ENCODE results near the gene SERBP1.
"Not testable (repeated sequence)": the region's sequence is repeated elsewhere in the genome, so short reads cannot be mapped to it uniquely, and the experiment has no call there.

The SERBP1 gene

DNA sequence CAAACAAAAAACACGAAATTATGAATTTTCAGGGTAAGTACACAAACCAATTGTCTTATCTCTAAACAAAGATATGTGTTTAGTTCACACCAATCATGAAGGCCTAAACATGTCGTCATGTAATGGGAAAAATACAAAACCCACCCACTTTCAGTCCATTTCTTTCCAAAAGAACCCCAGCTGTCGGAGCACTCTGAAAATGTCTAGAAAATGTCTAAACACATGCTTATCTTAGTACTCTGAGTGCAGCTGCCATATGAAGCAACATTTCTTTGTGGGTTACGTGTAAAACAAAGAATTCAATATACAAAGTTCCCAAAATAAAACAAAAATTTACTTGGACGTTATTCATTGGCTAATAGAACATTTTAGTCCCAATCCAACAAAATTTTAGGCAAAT, 22.7 kb downstream of the SERBP1 start:
- Mint-ChIP-seq H3K4me3 (no peak overlapping the region), H3K4me1 (no peaks in the 10 kb centered on the region), H3K27ac (no peak overlapping the region), H3K27me3 (no peaks in the 10 kb centered on the region), H3K36me3 (peaks cover 6% of the 10 kb centered on the region), H3K9me3 (no peaks in the 10 kb centered on the region)
- no peak for DNase-seq (ENCODE audit: low spot score in 2 of 2)
- ATAC-seq (ENCODE audit: low read depth), result no peak

DNA sequence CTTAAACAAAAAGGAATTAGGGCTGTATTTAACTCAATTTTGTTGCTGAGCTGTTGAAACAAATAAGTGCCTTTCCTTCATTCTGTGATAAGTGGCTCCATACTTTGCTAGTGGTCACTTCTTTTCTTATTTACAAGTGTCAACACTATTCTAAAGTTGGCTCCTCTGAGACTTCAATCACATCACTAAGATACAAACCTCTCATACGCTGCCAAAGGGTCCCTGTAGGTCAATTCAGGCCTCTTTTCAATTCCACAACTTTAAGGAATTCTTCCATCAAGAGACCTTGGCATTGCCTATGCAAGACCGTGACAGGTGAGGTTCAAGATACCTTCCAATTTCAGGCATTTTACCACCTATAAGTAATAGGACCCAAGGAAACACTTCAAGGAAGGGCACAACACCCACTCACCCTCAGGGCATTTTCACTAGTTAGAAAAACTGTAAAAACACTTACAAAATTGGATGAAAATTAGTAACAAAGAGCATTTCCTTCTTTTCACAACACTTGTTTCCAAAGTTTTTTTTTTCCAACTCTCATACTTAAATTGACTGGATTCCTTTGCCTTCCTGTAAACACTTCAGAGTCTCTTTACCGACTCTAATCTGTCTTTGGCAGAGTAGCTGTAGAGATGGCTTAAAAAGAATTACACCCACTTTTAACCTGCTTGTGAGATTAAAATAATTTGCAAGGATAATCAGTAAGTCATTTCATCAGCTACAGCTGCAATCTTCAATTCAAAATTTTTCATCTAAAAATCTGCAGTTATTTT, 24.5 kb downstream of the SERBP1 start:
- DNase-seq (ENCODE audit: low spot score in 2 of 2), result no peak
- peak overlapping the region; percentile 53 for H3K27ac Mint-ChIP-seq
- no peaks in the 10 kb centered on the region for H3K27me3 Mint-ChIP-seq
- H3K9me3 Mint-ChIP-seq, result no peaks in the 10 kb centered on the region
- no peak overlapping the region for H3K4me3 Mint-ChIP-seq
- H3K4me1 Mint-ChIP-seq, result no peaks in the 10 kb centered on the region
- peaks cover 6% of the 10 kb centered on the region for H3K36me3 Mint-ChIP-seq
- ATAC-seq (ENCODE audit: low read depth), result no peak

DNA sequence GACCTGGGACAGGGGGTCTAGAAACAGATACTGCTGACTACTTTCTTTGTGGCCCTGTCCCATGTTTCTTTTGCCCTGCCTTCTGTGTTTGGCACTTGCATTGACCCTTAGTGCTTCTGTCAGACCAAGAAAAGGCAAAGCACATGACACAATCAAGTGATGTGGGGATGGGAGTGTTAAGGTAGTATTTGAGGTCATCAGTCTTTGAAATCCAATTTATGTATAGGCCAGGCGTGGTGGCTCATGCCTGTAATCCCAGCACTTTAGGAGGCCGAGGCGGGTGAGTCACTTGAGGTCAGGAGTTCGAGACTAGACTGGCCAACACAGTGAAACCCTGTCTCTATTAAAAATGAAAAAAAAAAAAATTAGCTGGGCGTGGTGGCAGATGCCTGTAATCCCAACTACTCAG, 26.0 kb downstream of the SERBP1 start:
- ATAC-seq (ENCODE audit: low read depth) (no peak), DNase-seq (ENCODE audit: low spot score in 2 of 2) (no peak)
- no peak overlapping the region for H3K27ac Mint-ChIP-seq
- no peak overlapping the region for H3K4me3 Mint-ChIP-seq
- H3K4me1 Mint-ChIP-seq, result no peaks in the 10 kb centered on the region
- H3K36me3 Mint-ChIP-seq, result peaks cover under 1% of the 10 kb centered on the region
- H3K9me3 Mint-ChIP-seq, result no peaks in the 10 kb centered on the region
- H3K27me3 Mint-ChIP-seq, result no peaks in the 10 kb centered on the region

DNA sequence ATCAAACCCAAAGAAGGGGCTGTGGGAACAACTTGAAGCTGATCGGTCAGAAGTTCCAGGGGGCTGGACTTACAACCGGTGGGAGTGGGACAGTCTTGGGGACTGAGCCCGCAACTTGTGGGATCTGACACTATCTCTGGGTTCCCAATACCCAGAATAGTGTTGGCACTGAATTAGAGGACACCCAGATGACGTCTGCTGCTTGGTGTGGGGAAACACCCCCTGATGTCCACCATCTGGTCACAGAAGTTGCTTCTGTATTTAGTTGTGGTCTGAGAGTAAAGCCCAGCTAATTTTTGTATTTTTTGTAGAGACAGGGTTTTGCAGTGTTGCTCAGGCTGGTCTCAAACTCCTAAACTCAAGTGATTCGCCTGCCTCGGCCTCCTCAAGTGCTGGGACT, 28.8 kb downstream of the SERBP1 start:
- H3K36me3 Mint-ChIP-seq, result peaks cover 5% of the 10 kb centered on the region
- ATAC-seq (ENCODE audit: low read depth), result no peak
- no peaks in the 10 kb centered on the region for H3K9me3 Mint-ChIP-seq
- H3K4me1 Mint-ChIP-seq, result no peaks in the 10 kb centered on the region
- no peak for DNase-seq (ENCODE audit: low spot score in 2 of 2)
- H3K27ac Mint-ChIP-seq, result no peak overlapping the region
- no peaks in the 10 kb centered on the region for H3K27me3 Mint-ChIP-seq
- no peak overlapping the region for H3K4me3 Mint-ChIP-seq

DNA sequence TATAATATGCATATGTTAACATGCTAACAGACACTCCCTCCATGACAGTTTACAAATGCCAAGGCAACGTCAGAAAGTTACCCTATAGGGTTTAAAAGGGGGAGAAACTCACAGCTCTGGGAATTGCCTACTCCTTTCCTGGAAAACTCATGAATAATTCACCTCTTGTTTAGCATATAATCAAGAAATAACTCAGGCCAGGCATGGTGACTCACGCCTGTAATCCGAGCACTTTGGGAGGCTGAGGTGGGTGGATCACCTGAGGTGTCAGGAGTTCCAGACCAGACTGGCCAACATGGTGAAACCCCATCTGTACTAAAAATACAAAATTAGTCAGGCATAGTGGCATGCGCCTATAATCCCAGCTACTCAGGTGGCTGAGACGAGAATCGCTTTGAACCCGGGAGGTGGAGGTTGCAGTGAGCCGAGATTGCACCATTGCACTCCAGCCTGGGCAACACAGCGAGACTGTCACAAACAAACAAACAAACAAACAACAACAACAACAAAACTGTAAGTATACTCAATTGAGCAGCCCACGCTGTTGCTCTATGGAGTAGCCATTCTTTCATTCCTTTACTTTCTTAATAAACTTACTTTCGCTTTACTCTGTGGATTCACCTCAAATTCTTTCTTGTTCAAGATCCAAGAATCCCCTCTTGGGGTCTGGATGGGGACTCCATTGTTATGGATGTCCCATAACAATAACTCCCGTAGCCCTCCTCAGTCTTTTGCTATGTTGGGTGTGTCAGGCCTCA, 30.0 kb downstream of the SERBP1 start:
- H3K9me3 Mint-ChIP-seq; DNase-seq (ENCODE audit: low spot score in 2 of 2); H3K4me3 Mint-ChIP-seq; H3K36me3 Mint-ChIP-seq; H3K27me3 Mint-ChIP-seq; H3K4me1 Mint-ChIP-seq; H3K27ac Mint-ChIP-seq; ATAC-seq (ENCODE audit: low read depth): not testable (repeated sequence)

DNA sequence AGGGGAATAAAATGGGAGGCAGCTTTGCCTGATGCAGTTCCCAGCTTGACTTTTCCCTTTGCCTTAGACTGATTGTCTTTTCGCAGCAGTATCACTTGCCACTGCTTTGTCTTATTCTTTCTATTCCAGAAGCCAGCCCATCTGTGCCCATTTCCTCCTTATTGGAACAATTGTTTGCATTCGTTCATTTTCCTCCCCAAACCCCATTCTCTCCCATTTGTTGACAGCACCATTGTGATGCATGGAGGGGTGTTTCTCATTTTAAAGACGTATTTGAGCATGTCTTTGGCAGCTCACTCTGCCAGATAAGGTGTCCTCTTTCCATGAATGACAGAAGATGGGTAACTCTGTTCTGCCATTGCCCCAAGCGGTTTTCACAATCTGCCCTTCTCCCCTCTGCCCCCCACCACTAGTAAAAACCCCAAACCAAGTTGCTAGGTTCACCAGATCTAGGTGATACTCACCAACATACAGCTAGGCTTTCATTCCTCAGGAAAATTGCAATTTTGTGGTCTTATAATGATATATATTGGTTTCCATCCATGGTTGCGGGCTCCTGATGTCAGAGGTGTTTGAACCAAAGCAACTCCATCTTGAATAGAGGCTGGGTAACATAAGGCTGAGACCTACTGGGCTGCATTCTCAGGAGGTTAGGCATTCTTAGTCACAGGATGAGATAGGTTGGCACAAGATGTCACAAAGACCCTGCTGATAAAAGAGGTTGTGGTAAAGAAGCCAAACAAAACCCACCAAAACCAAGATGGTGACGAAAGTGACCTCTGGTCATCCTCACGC, 30.8 kb downstream of the SERBP1 start:
- ATAC-seq (ENCODE audit: low read depth), result no peak
- H3K4me3 Mint-ChIP-seq, result no peak overlapping the region
- peaks cover 7% of the 10 kb centered on the region for H3K36me3 Mint-ChIP-seq
- no peaks in the 10 kb centered on the region for H3K27me3 Mint-ChIP-seq
- H3K4me1 Mint-ChIP-seq, result no peaks in the 10 kb centered on the region
- no peak overlapping the region for H3K27ac Mint-ChIP-seq
- no peak for DNase-seq (ENCODE audit: low spot score in 2 of 2)
- H3K9me3 Mint-ChIP-seq, result no peaks in the 10 kb centered on the region

DNA sequence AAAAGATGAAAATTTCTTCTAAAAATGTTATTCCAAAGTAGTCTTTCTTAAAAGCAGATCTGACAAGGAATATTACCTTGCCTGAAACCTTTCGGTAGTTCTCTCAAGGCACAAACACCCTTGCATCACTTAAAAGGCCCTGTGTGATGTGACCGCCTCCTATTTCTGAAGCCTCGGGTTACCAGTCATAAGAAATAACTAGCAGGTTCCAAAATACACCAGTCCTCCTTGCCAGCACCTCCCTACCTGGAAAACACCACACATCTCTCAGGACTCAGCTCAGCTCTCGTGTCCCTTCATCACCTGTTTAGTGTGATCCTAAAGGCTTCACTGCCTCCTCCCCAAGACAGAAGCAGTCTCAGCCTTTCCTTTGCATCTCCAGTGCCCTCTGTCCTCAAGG, 35.7 kb downstream of the SERBP1 start:
- Mint-ChIP-seq H3K27me3 (no peaks in the 10 kb centered on the region), H3K9me3 (no peaks in the 10 kb centered on the region), H3K36me3 (peaks cover 13% of the 10 kb centered on the region), H3K4me3 (no peak overlapping the region), H3K4me1 (no peaks in the 10 kb centered on the region), H3K27ac (no peak overlapping the region)
- ATAC-seq (ENCODE audit: low read depth) (no peak), DNase-seq (ENCODE audit: low spot score in 2 of 2) (no peak)

DNA sequence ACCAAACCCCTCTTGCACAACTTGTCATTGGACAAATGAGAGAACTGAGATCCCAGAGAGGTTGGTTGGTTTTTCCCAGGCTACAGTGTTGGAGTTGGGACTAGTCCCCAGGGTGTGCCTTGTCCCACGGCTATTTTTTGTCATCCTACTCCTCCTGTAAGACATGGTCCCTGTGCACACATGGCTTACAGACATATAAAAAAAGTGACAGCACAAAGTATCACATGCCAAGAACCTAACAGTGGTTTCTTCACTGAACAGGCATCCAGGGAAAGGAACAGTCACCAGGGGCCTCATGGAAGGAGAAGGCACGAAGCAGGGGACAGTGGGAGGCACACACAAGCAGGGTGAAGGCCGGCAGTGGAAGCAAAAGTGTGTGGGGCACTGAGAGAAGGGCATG, 36.5 kb downstream of the SERBP1 start:
- H3K27me3 Mint-ChIP-seq, result no peaks in the 10 kb centered on the region
- H3K4me3 Mint-ChIP-seq, result no peak overlapping the region
- peaks cover 15% of the 10 kb centered on the region for H3K36me3 Mint-ChIP-seq
- H3K4me1 Mint-ChIP-seq, result no peaks in the 10 kb centered on the region
- DNase-seq (ENCODE audit: low spot score in 2 of 2) (no peak), ATAC-seq (ENCODE audit: low read depth) (no peak)
- H3K9me3 Mint-ChIP-seq, result no peaks in the 10 kb centered on the region
- no peak overlapping the region for H3K27ac Mint-ChIP-seq

DNA sequence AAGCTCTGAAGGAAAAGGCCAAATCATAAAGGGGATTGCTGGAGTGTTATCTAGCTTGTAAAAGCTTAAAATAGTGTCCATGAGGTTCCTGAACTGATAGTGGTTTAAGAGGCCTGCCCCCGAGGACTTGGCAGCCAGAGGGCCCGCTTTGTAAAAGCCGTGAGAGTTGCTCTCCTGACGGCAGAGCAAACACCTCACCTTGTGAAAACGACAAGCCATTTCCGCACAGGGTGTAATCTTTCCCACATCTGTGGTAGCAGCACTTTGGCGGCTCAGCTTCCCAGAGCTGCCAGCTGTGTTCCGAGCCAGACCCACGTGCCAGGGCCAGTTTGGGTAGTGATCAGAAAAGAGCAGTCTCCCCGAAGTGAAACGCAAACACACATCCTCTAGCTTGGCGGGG, 37.0 kb downstream of the SERBP1 start:
- Mint-ChIP-seq H3K27me3 (no peaks in the 10 kb centered on the region), H3K4me3 (no peak overlapping the region), H3K9me3 (no peaks in the 10 kb centered on the region), H3K4me1 (no peaks in the 10 kb centered on the region), H3K36me3 (peaks cover 14% of the 10 kb centered on the region), H3K27ac (no peak overlapping the region)
- ATAC-seq (ENCODE audit: low read depth) (no peak), DNase-seq (ENCODE audit: low spot score in 2 of 2) (no peak)

DNA sequence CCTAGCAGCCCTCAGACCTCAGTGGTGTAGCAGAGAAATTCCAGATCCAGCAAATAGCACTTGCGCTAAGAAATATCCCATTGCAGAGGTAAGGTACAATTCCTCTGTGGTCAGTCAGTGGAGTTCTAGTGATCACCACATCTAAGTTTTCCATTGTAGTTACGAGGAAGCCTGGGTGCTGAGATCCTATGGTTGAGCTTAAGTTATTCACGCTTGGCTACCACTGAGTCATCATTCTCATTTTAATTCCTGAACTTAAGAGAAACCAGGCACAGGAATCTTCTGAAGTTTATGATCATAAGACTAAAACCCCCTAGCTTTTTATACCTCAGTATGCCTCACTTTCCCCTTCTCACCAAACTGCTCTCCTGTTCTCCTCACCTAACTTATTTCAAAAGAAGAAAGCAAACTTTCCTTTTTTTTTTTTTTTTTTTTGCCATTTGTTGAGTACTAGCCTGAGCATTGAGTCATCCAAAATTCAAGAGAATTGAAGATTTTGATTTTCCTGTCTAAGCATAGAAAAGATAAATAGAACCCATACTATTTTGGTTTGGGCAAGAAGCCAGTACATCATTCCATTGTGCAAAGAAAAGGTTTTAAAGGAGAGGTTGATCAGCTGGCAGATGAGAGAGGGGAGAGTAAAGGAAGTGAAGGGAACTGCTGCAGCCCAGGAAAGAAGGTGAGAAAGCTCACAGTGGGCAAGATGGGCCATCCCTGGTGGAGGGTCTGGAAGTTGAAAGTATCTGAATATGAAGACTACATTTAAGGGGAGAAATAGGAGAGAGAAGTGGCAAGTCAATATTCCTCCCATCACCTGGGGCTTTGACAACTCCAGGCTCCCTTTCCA, 39.9 kb downstream of the SERBP1 start:
- Mint-ChIP-seq H3K27me3 (no peaks in the 10 kb centered on the region), H3K9me3 (peaks cover 2% of the 10 kb centered on the region), H3K4me1 (no peaks in the 10 kb centered on the region), H3K36me3 (peaks cover 10% of the 10 kb centered on the region), H3K27ac (no peak overlapping the region), H3K4me3 (no peak overlapping the region)
- ATAC-seq (ENCODE audit: low read depth) (no peak), DNase-seq (ENCODE audit: low spot score in 2 of 2) (no peak)

DNA sequence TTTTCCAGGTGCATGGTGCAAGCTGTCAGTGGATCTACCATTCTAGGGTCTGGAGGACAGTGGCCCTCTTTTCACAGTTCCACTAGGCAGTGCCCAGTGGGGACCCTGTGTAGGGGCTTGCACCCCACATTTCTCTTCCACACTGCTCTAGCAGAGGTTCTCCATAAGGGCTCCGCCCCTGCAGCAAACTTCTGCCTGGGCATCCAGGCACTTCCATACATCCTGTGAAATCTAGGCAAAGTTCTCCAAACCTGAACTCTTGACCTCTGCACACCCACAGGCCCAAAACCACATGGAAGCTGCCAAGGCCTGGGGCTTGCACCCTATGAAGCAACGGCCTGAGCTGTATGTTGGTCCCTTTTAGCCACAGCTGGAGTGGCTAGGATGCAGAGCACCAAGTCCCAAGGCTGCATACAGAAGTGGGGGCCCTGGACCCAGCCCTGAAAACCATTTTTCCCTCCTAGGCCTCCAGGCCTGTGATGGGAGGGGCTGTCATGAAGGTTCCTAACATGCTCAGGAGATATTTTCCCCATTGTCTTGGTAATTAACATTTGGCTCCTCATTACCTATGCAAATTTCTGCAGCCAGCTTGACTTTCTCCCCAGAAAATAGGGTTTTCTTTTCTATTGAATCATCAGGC, 46.1 kb downstream of the SERBP1 start:
- Mint-ChIP-seq H3K36me3 (peaks cover 17% of the 10 kb centered on the region), H3K27me3 (no peaks in the 10 kb centered on the region), H3K4me1 (no peaks in the 10 kb centered on the region), H3K27ac (no peak overlapping the region), H3K4me3 (no peak overlapping the region), H3K9me3 (peaks cover 18% of the 10 kb centered on the region)
- ATAC-seq (ENCODE audit: low read depth) (no peak), DNase-seq (ENCODE audit: low spot score in 2 of 2) (no peak)

DNA sequence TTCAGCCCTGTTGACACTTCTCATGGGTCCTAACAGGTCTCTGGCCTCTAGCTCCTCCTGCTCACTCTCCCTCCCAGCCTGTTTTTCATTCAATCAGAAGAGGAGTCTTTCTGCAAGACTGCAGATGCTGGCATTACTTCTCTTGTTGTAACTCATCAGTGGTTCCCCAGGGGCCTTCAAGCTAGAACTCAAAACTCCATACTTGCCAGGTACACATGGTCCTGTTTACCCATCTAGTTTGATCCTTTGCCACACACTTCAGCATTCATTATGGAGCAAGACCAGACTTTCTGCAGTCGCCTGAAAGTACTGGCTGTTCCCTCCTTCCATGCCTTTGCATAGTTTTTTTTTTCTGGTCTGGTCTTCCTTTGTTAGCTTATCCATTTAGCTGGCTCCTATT, 47.9 kb downstream of the SERBP1 start:
- H3K27ac Mint-ChIP-seq, result no peak overlapping the region
- no peaks in the 10 kb centered on the region for H3K4me1 Mint-ChIP-seq
- H3K9me3 Mint-ChIP-seq, result peaks cover 18% of the 10 kb centered on the region

DNA sequence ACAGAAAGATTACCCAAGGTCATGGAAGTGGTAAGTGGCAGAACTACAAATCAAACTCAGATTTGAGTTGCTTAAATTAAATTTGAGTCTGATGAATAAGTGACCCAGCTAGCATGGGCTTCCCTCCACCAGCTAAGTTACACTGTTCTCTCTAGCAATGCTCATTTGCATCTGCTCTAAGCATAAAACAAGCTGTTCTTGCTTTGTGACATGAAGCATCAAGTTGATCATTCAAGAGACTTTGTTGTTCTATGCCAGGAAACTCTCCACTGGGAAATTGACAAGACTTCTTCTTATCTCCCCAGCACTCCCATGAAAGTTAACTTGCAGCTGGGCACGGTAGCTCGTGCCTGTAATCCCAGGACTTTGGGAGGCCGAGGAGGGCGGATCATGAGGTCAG, 49.0 kb downstream of the SERBP1 start:
- H3K9me3 Mint-ChIP-seq, result peaks cover 16% of the 10 kb centered on the region
- H3K27me3 Mint-ChIP-seq, result no peaks in the 10 kb centered on the region
- no peaks in the 10 kb centered on the region for H3K4me1 Mint-ChIP-seq
- no peak overlapping the region for H3K27ac Mint-ChIP-seq
- no peak overlapping the region for H3K4me3 Mint-ChIP-seq
- ATAC-seq (ENCODE audit: low read depth) (no peak), DNase-seq (ENCODE audit: low spot score in 2 of 2) (no peak)
- peaks cover 14% of the 10 kb centered on the region for H3K36me3 Mint-ChIP-seq

More for the DNA sequence above, 47.9 kb downstream of the SERBP1 start:
- no peak for DNase-seq (ENCODE audit: low spot score in 2 of 2)
- Mint-ChIP-seq H3K4me3 (no peak overlapping the region), H3K36me3 (peaks cover 16% of the 10 kb centered on the region), H3K27me3 (no peaks in the 10 kb centered on the region)
- no peak for ATAC-seq (ENCODE audit: low read depth)

Data from memory B cell (primary cell).